GM23248 (cell line): Measurements from ENCODE around the gene REPS2.

Source experiments
- EZH2 ChIP-seq: fragments of 200-600 bp; sonication (generic); IDR thresholded peaks from 2 replicates; pipeline ENCODE4 v1.6.1; 2018; ENCODE audit warnings: antibody characterized with exemption, mild to moderate bottlenecking; ENCODE audit not compliant: insufficient read depth, poor library complexity, severe bottlenecking
- EZH2phosphoT487 ChIP-seq: fragments of 200-600 bp; sonication (generic); IDR thresholded peaks from 2 replicates; pipeline ENCODE4 v1.6.1; 2018; ENCODE audit warnings: antibody characterized with exemption, moderate library complexity, mild to moderate bottlenecking, low read depth; ENCODE audit not compliant: insufficient read depth

- TF ChIP-seq EZH2phosphoT487: no peak
- no peak for TF ChIP-seq EZH2
These were observed 215.5 kb downstream of the REPS2 start for GRCh38 chrX:17161991-17162390.
